NB4 (cell line): ENCODE data around the gene ELP2.

Experiments
- DNase-seq: peaks from one replicate; pipeline ENCODE4 v3.0.0; 2010; ENCODE audit warnings: low read depth
- H3K4me3 ChIP-seq: one replicate; pipeline ENCODE4 v1.5.1; 2011; ENCODE audit warnings: mild to moderate bottlenecking, low read depth, low read length, moderate library complexity
- CTCF ChIP-seq: IDR thresholded peaks from one replicate; pipeline ENCODE4 v1.5.1; 2012; ENCODE audit warnings: low read depth, low read length
- MYC ChIP-seq: IDR thresholded peaks from 2 replicates; pipeline ENCODE4 v1.6.1; 2011; ENCODE audit warnings: low read depth, low read length
- POLR2A ChIP-seq: IDR thresholded peaks from 2 replicates; pipeline ENCODE4 v1.6.1; 2011; ENCODE audit warnings: mild to moderate bottlenecking; ENCODE audit not compliant: insufficient read length; ENCODE audit errors: extremely low read depth
- TF ChIP-seq, protein P1 (sequence below): IDR thresholded peaks from 2 replicates; pipeline ENCODE4 v1.6.1; 2011; ENCODE audit warnings: low read depth, low read length

The ELP2 gene

DNA sequence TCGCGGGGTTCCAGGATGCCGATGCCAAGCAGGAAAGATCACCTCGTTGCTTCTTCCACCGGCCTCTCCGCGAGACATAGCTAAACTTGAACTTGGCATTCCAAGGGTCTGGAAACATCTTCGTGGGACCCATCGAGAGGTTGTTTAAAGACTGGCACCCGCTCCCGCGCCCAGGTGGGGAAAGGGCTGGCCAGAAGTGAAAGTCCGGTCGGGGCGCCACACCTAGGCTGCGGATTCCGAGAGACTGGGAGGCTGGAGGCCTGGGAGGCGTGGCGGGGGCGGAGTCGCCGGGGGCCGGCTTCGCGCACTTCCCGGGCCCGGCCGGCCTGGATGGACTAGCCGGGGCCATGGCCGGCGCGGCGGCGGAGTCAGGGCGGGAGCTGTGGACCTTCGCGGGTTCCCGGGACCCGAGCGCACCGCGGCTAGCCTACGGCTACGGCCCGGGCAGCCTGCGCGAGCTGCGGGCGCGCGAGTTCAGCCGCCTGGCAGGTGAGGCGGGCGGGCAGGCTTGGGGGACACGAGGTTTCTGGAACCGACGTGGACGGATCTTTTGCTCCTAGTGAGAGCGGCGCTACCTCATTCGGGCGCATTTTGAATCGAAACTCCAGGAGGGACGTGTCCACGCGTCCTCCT is 57.6 kb downstream of the ELP2 start, which contains the start of gene MOCOS:
TSS of gene MOCOS (plus strand) at position 305 of the 633 bp plus-strand sequence. CDS start at position 348, 43 bp downstream.
- peak; percentile 9 for DNase-seq
- H3K4me3 ChIP-seq = peak within 1 kb of the TSS; percentile 16
- TF ChIP-seq, protein P1, sequence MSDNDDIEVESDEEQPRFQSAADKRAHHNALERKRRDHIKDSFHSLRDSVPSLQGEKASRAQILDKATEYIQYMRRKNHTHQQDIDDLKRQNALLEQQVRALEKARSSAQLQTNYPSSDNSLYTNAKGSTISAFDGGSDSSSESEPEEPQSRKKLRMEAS = no peak
- TF ChIP-seq POLR2A (no peak), CTCF (no peak), MYC (no peak)

DNA sequence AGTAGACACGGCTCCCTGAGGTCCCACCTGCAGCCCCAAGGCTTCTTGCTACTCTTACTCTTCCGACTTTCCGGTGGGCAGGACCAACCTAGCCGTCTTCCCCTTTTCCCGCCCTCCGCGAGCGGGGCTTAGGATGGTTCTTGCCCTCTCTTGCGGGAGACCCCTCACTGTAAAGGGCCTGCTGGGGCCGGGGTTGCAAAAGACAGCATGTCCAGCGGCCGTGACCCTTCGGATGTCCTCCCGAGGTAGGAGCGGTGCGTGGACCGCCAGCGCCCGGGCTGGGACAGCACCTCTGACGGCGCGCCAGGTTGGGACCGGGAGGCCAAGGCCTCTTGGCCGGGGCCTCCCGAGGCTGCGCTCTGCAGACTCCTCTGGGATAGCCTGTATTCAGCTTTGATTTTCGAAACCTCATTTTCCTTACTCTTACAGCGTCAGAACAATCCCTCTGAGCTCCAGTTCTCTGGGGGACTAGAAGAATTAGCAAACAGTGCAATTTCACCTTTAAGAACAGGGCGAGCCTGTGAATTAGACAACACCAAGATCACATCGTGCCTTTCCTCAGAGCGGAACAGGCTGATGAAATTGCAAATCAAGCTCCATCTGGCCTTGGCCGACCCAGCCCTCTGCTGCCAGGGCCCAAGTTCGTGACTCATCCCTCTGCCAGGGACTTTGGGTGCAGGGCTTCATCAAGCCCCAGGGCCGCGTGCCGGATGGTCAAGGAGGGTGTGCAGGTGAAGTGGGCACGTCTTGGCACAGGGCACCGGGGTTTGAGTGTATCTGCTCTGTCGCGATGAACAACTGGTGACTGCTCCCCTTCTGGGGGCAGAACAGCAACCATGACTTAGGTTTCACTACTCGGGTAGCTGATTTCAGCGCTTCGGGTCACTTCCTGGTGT is 58.4 kb downstream of the ELP2 start:
- H3K4me3 ChIP-seq = no peak overlapping the region
- TF ChIP-seq POLR2A = no peak
- TF ChIP-seq, protein P1 = no peak
- TF ChIP-seq CTCF = no peak
- DNase-seq = no peak

GRCh38 chr18:36188916-36189315 is 59.2 kb downstream of the ELP2 start:
- DNase-seq = no peak
- H3K4me3 ChIP-seq = no peak overlapping the region

GRCh38 chr18:36189486-36189885 is 59.8 kb downstream of the ELP2 start:
- no peak for TF ChIP-seq MYC
- TF ChIP-seq POLR2A = no peak
- TF ChIP-seq CTCF = no peak
- TF ChIP-seq, protein P1 = no peak
- H3K4me3 ChIP-seq = no peak overlapping the region
- no peak for DNase-seq

More at GRCh38 chr18:36188916-36189315, 59.2 kb downstream of the ELP2 start:
- TF ChIP-seq, protein P1 = no peak
- no peak for TF ChIP-seq POLR2A
- TF ChIP-seq MYC = no peak
- TF ChIP-seq CTCF = no peak

GRCh38 chr18:36191286-36191685 is 61.6 kb downstream of the ELP2 start:
- TF ChIP-seq CTCF = no peak
- TF ChIP-seq, protein P1 = no peak
- TF ChIP-seq POLR2A = no peak
- TF ChIP-seq MYC = no peak
- no peak for DNase-seq
- no peak overlapping the region for H3K4me3 ChIP-seq
